Uterine smooth muscle cell (primary cell): Measurements from ENCODE around the gene AKAP7. TPM values are rescaled to one million over a fixed set of nuclear protein-coding genes. Genes with fewer than 3 reads are reported as not detected.

Experiments used
- total RNA-seq: library from RNA; depleted of rRNA; stranded (reverse); fragments of >200 nt; gene quantifications from 2 replicates; pipeline ENCODE4 v1.2.3, GENCODE V29; 2014

Gene AKAP7
- total RNA-seq = 3.2 and 5.6 TPM in 2 replicates

DNA sequence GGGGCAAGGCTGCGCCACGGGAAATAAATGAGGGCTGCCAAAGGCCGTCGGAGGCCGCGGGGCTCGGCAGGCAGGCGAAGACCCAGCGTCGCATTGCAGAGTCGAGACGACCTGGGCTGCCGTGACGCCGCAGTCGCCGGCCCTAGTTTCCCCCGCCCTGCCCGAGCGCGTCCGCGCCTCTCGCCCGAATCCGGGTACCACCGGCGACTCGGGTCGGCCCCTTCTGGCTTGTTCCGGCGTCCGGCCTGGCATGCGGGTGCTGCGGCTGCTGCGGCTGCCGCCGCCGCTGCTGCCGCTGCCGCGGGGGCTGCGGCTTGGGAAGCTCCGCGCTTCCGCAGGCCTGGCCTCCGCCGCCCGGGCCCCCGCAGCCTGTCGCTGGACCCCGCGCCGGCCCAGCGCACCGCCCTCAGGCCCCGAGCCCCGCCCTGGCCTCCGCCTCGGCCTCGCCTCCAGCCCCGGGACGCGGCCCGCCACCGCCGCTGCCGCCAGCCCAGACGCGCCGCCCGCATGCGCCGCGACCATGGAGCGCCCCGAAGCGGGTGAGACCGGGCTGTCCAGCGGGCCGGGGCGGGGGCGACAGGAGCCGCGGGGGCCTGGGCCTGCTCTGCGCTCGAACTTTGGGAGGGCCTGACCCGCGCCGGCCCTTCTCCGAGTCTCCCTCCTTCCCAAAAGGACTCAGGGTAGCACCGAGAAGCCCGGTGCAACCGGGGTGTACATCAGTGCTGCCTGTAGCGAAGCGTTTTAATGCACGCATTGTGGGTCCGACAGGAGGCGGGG is at the start of gene AKAP7:
Gene AKAP7, plus strand, starts transcription at position 224 of the 777 bp plus-strand sequence. Its CDS starts 297 bp downstream, at position 521.

Other genes starting within 250 kb of the AKAP7 start
- gene EPB41L2, start 72.2 kb upstream of the AKAP7 start, total RNA-seq = 45.9 and 64.4 TPM in 2 replicates